Tibial nerve (tissue), 3 donors: ENCODE results near the gene CAMSAP1.

Experiments used
- POLR2A ChIP-seq, 2 donors: fragments of 450-650 bp; IDR thresholded peaks; one replicate each; pipeline ENCODE4 v1.6.1; 2017; ENCODE audit warnings: antibody characterized with exemption in 2 of 2, mild to moderate bottlenecking in 2 of 2, moderate library complexity in 2 of 2
- TF ChIP-seq, protein P1 (sequence below), 5 experiments: fragments of 200-600 bp in 3 of 5; fragments of 450-650 bp in 2 of 5; sonication (generic) in 3 of 5; IDR thresholded peaks; one replicate each; pipeline ENCODE4 v1.5.1; 2016 to 2019; ENCODE audit warnings: antibody characterized with exemption in 5 of 5, mild to moderate bottlenecking in 3 of 5, moderate library complexity in 2 of 5

- TF ChIP-seq, protein P1, sequence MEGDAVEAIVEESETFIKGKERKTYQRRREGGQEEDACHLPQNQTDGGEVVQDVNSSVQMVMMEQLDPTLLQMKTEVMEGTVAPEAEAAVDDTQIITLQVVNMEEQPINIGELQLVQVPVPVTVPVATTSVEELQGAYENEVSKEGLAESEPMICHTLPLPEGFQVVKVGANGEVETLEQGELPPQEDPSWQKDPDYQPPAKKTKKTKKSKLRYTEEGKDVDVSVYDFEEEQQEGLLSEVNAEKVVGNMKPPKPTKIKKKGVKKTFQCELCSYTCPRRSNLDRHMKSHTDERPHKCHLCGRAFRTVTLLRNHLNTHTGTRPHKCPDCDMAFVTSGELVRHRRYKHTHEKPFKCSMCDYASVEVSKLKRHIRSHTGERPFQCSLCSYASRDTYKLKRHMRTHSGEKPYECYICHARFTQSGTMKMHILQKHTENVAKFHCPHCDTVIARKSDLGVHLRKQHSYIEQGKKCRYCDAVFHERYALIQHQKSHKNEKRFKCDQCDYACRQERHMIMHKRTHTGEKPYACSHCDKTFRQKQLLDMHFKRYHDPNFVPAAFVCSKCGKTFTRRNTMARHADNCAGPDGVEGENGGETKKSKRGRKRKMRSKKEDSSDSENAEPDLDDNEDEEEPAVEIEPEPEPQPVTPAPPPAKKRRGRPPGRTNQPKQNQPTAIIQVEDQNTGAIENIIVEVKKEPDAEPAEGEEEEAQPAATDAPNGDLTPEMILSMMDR (IDR thresholded peaks at IDR 0.05): no peak
- no peak for TF ChIP-seq POLR2A (IDR thresholded peaks at IDR 0.05)
Observed at GRCh38 chr9:135907006-135907430, 328 bp downstream of the CAMSAP1 start.
